CD4-positive, CD25-positive, alpha-beta regulatory T cell (primary cell): Measurements from ENCODE around the gene TXLNA. TPM values are rescaled to one million over a fixed set of nuclear protein-coding genes. Genes with fewer than 3 reads are reported as not detected.
A peak's percentile ranks its signal among the peaks of the same experiment; 100 is the strongest.
"Not testable (repeated sequence)": the region's sequence is repeated elsewhere in the genome, so short reads cannot be mapped to it uniquely, and the experiment has no call there.

Source experiments
- ATAC-seq, 2 donors: fragments of 150-1000 bp; cut with Tn5 transposase; one replicate each; pipeline ENCODE4 v1.10.0; 2021; ENCODE audit warnings: low read depth in 2 of 2, moderate number of reproducible peaks in 2 of 2, moderate library complexity in 1 of 2
- DNase-seq, 3 donors: peaks; one replicate each; pipeline versions ENCODE4 v3.0.0 to v3.0.0-alpha.2; 2012 to 2022; ENCODE audit warnings: mixed read lengths in 1 of 3
- H3K27ac ChIP-seq: one replicate; pipeline ENCODE4 v1.7.0; 2013; ENCODE audit warnings: mild to moderate bottlenecking, low read length; ENCODE audit not compliant: insufficient read depth, poor library complexity, severe bottlenecking
- H3K27me3 ChIP-seq: one replicate; pipeline ENCODE4 v1.7.0; 2013; ENCODE audit warnings: low read length; ENCODE audit not compliant: control insufficient read depth, insufficient read depth
- H3K36me3 ChIP-seq: one replicate; pipeline ENCODE4 v1.7.0; 2013; ENCODE audit warnings: mild to moderate bottlenecking, low read length, moderate library complexity; ENCODE audit not compliant: control insufficient read depth, insufficient read depth
- H3K4me1 ChIP-seq: 2 replicates; pipeline ENCODE4 v1.7.0; 2013; ENCODE audit warnings: mild to moderate bottlenecking, low read length; ENCODE audit not compliant: insufficient read depth, control insufficient read depth, poor library complexity, severe bottlenecking
- H3K4me3 ChIP-seq: one replicate; pipeline ENCODE4 v1.7.0; 2013; ENCODE audit warnings: low read depth, mild to moderate bottlenecking, low read length, moderate library complexity
- H3K9me3 ChIP-seq, 2 experiments: 1 replicate in 1 of 2; 2 replicates in 1 of 2; pipeline ENCODE4 v1.7.0; 2013; ENCODE audit warnings: low read length in 2 of 2, mild to moderate bottlenecking in 1 of 2, moderate library complexity in 1 of 2; ENCODE audit not compliant: control insufficient read depth in 2 of 2
- H3K27ac Mint-ChIP-seq, 3 donors: one replicate each; pipeline ENCODE4 v1.8.0; 2020 to 2022; ENCODE audit warnings: mild to moderate bottlenecking in 3 of 3, mixed read lengths in 3 of 3, moderate library complexity in 2 of 3
- H3K27me3 Mint-ChIP-seq: one replicate; pipeline ENCODE4 v1.8.0; 2022; ENCODE audit warnings: mild to moderate bottlenecking, mixed read lengths
- H3K36me3 Mint-ChIP-seq: one replicate; pipeline ENCODE4 v1.8.0; 2020; ENCODE audit warnings: mixed read lengths
- H3K4me1 Mint-ChIP-seq, 4 donors: one replicate each; pipeline ENCODE4 v1.8.0; 2020 to 2022; ENCODE audit warnings: mixed read lengths in 4 of 4, mild to moderate bottlenecking in 1 of 4
- H3K4me3 Mint-ChIP-seq, 4 donors: one replicate each; pipeline ENCODE4 v1.8.0; 2020 to 2022; ENCODE audit warnings: mild to moderate bottlenecking in 4 of 4, mixed read lengths in 4 of 4, moderate library complexity in 3 of 4
- H3K9me3 Mint-ChIP-seq, 7 donors: one replicate each; pipeline ENCODE4 v1.8.0; 2020 to 2022; ENCODE audit warnings: mixed read lengths in 7 of 7, mild to moderate bottlenecking in 3 of 7, moderate library complexity in 2 of 7
- polyA plus RNA-seq, 4 donors: library from polyadenylated mRNA; unstranded; fragments of 300-500 nt; fragmentation: Illumina TruSeq; gene quantifications; one replicate each; pipeline ENCODE4 v1.2.3, GENCODE V29; 2021
- total RNA-seq: library from RNA; stranded (reverse); gene quantifications from one replicate; pipeline ENCODE4 v1.2.3, GENCODE V29; 2022

TXLNA gene
- total RNA-seq (30.9 TPM), polyA plus RNA-seq (10 to 100 TPM; 22.4 to 30.0 (median 24.0) TPM)

- Mint-ChIP-seq H3K4me3 (peak within 1 kb of the TSS; percentile 85 to 100 (median 94)), H3K9me3 (peaks cover 0 to 1% (median 0%) of the 10 kb centered on the region in 7 donors), H3K27ac (peak within 1 kb of the TSS; percentile 90 to 96 (median 95)), H3K27me3 (no peaks in the 10 kb centered on the region), H3K36me3 (peaks cover 17% of the 10 kb centered on the region), H3K4me1 (peaks cover 10 to 52% (median 32%) of the 10 kb centered on the region in 4 donors)
- H3K36me3 ChIP-seq = peaks cover 15% of the 10 kb centered on the region
- DNase-seq (peak; percentile 83 to 93 (median 89)), ATAC-seq (peak; percentile 83 to 87)
- peak within 1 kb of the TSS; percentile 83 for H3K4me3 ChIP-seq
- peak within 1 kb of the TSS; percentile 85 for H3K27ac ChIP-seq
- H3K4me1 ChIP-seq = peaks cover 47% of the 10 kb centered on the region
- no peaks in the 10 kb centered on the region for H3K9me3 ChIP-seq
- H3K27me3 ChIP-seq = no peaks in the 10 kb centered on the region
Measured at GRCh38 chr1:32179443-32180185, at the start of gene TXLNA. Gene TXLNA, plus strand, starts transcription at chr1:32179675. Its CDS starts 671 bp downstream, at chr1:32180346.

GRCh38 chr1:32133950-32134280 lies 45.6 kb upstream of the TXLNA start:
- H3K4me3 ChIP-seq, H3K27ac ChIP-seq, H3K4me3 Mint-ChIP-seq, H3K27me3 Mint-ChIP-seq, ATAC-seq, H3K9me3 Mint-ChIP-seq, H3K9me3 ChIP-seq, DNase-seq, H3K27ac Mint-ChIP-seq, H3K27me3 ChIP-seq, H3K4me1 ChIP-seq: not testable (repeated sequence)
- peaks cover 14% of the 10 kb centered on the region for H3K36me3 Mint-ChIP-seq
- peaks cover 11% of the 10 kb centered on the region for H3K36me3 ChIP-seq
- peaks cover 13 to 47% (median 24%) of the 10 kb centered on the region in 4 donors for H3K4me1 Mint-ChIP-seq

- ATAC-seq (no peak), DNase-seq (no peak)
- Mint-ChIP-seq H3K9me3 (no peaks in the 10 kb centered on the region), H3K27ac (peak overlapping the region in 1 of 3 donors; percentile 56), H3K36me3 (peaks cover 13% of the 10 kb centered on the region), H3K4me3 (no peak overlapping the region), H3K4me1 (peaks cover 26 to 61% (median 32%) of the 10 kb centered on the region in 4 donors), H3K27me3 (no peaks in the 10 kb centered on the region)
- Histone ChIP-seq H3K9me3 (no peaks in the 10 kb centered on the region), H3K4me1 (no peaks in the 10 kb centered on the region), H3K27me3 (no peaks in the 10 kb centered on the region), H3K36me3 (no peaks in the 10 kb centered on the region), H3K4me3 (no peak overlapping the region), H3K27ac (no peak overlapping the region)
Measured at GRCh38 chr1:32137111-32137510, 42.4 kb upstream of the TXLNA start.

GRCh38 chr1:32138965-32139364 lies 40.5 kb upstream of the TXLNA start:
- Mint-ChIP-seq H3K36me3 (peaks cover 13% of the 10 kb centered on the region), H3K9me3 (no peaks in the 10 kb centered on the region), H3K27ac (peak overlapping the region in 2 of 3 donors; percentile 44 to 64), H3K27me3 (no peaks in the 10 kb centered on the region), H3K4me3 (no peak overlapping the region), H3K4me1 (peaks cover 38 to 70% (median 41%) of the 10 kb centered on the region in 4 donors)
- no peaks in the 10 kb centered on the region for H3K9me3 ChIP-seq
- no peak overlapping the region for H3K4me3 ChIP-seq
- H3K27me3 ChIP-seq = no peaks in the 10 kb centered on the region
- no peak overlapping the region for H3K27ac ChIP-seq
- H3K4me1 ChIP-seq = peaks cover 3% of the 10 kb centered on the region
- no peaks in the 10 kb centered on the region for H3K36me3 ChIP-seq
- no peak for ATAC-seq
- DNase-seq = no peak

- peaks cover 0 to 3% (median 0%) of the 10 kb centered on the region in 7 donors for H3K9me3 Mint-ChIP-seq
- H3K27me3 ChIP-seq = no peaks in the 10 kb centered on the region
- H3K27me3 Mint-ChIP-seq = no peaks in the 10 kb centered on the region
- peak overlapping the region; percentile 10 for H3K27ac ChIP-seq
- peak overlapping the region; percentile 43 to 72 (median 52) for H3K27ac Mint-ChIP-seq
- H3K36me3 ChIP-seq = no peaks in the 10 kb centered on the region
- DNase-seq = no peak
- no peak overlapping the region for H3K4me3 Mint-ChIP-seq
- H3K4me1 Mint-ChIP-seq = peaks cover 31 to 71% (median 49%) of the 10 kb centered on the region in 4 donors
- H3K4me1 ChIP-seq = peaks cover 3% of the 10 kb centered on the region
- no peak for ATAC-seq
- peaks cover 0 to 5% of the 10 kb centered on the region in 2 experiments for H3K9me3 ChIP-seq
- no peak overlapping the region for H3K4me3 ChIP-seq
- peaks cover 15% of the 10 kb centered on the region for H3K36me3 Mint-ChIP-seq
Measured at GRCh38 chr1:32142446-32143301, 36.8 kb upstream of the TXLNA start.

GRCh38 chr1:32143302-32143695 lies 36.2 kb upstream of the TXLNA start:
- H3K9me3 Mint-ChIP-seq, DNase-seq, H3K4me3 Mint-ChIP-seq, ATAC-seq, H3K27me3 Mint-ChIP-seq, H3K36me3 ChIP-seq, H3K27me3 ChIP-seq, H3K9me3 ChIP-seq, H3K4me3 ChIP-seq, H3K4me1 ChIP-seq: not testable (repeated sequence)
- Mint-ChIP-seq H3K27ac (peak overlapping the region in 1 of 3 donors; percentile 52), H3K36me3 (peaks cover 19% of the 10 kb centered on the region), H3K4me1 (peaks cover 31 to 70% (median 49%) of the 10 kb centered on the region in 4 donors)
- H3K27ac ChIP-seq = peak overlapping the region; percentile 10

GRCh38 chr1:32144033-32144432 lies 35.4 kb upstream of the TXLNA start:
- Histone ChIP-seq H3K9me3 (peaks cover 3 to 10% of the 10 kb centered on the region in 2 experiments), H3K4me1 (peaks cover 3% of the 10 kb centered on the region), H3K4me3 (no peak overlapping the region), H3K27me3 (no peaks in the 10 kb centered on the region), H3K27ac (no peak overlapping the region), H3K36me3 (peaks cover 3% of the 10 kb centered on the region)
- peak overlapping the region in 1 of 4 donors; percentile 14 for H3K4me3 Mint-ChIP-seq
- no peaks in the 10 kb centered on the region for H3K27me3 Mint-ChIP-seq
- H3K9me3 Mint-ChIP-seq = peaks cover 0 to 12% (median 0%) of the 10 kb centered on the region in 7 donors
- ATAC-seq (no peak), DNase-seq (no peak)
- peaks cover 17% of the 10 kb centered on the region for H3K36me3 Mint-ChIP-seq
- peak overlapping the region in 1 of 3 donors; percentile 5 for H3K27ac Mint-ChIP-seq
- H3K4me1 Mint-ChIP-seq = peaks cover 25 to 65% (median 45%) of the 10 kb centered on the region in 4 donors
